ENCODE results near the gene SLC12A5. TPM values are rescaled to one million over a fixed set of nuclear protein-coding genes. Genes with fewer than 3 reads are reported as not detected.

Gene SLC12A5
- total and polyA plus RNA-seq, 9 of the 15 experiments (the other 6 are each of a cell fraction or from before 2014, with no cell fraction given): 0.36 to 7.5 (median 2.1) TPM

GRCh38 chr20:46089167-46089416 is 60.1 kb downstream of the SLC12A5 start (continued):
- TF ChIP-seq CREB1 (IDR thresholded peaks at IDR 0.05) (peak; percentile 13; the same call in 1 of the 2 replicates), CREB1 (CRISPR knock-in tag; IDR thresholded peaks at IDR 0.05) (no peak), CHAMP1 (IDR thresholded peaks at IDR 0.05) (no peak), PURB (CRISPR knock-in tag; IDR thresholded peaks at IDR 0.05; ENCODE audit: low read depth) (no peak), RBM39 (optimal IDR thresholded peaks at IDR 0.05; ENCODE audit: low read depth, low read length) (no peak), SIN3A (IDR thresholded peaks at IDR 0.05; ENCODE audit: borderline replicate concordance in 2 of 2, control insufficient read depth in 1 of 2, low read depth in 2 of 2, low read length in 2 of 2) (no peak), ERF (CRISPR knock-in tag; IDR thresholded peaks at IDR 0.05) (no peak), POLR2AphosphoS5 (IDR thresholded peaks at IDR 0.05; ENCODE audit: control insufficient read depth, insufficient read depth, low read depth, low read length) (no peak), ZBTB17 (CRISPR knock-in tag; IDR thresholded peaks at IDR 0.05) (no peak), NKRF (IDR thresholded peaks at IDR 0.05; ENCODE audit: borderline replicate concordance) (peak; percentile 78), FOXK1 (CRISPR knock-in tag; IDR thresholded peaks at IDR 0.05; ENCODE audit: borderline replicate concordance) (no peak), ESRRB (CRISPR knock-in tag; IDR thresholded peaks at IDR 0.05; ENCODE audit: borderline replicate concordance) (no peak), THRAP3 (IDR thresholded peaks at IDR 0.05; ENCODE audit: borderline replicate concordance) (no peak), RBBP5 (IDR thresholded peaks at IDR 0.05; ENCODE audit: borderline replicate concordance, insufficient read depth, low read length, poor library complexity, severe bottlenecking) (peak; percentile 86), ARID1B (IDR thresholded peaks at IDR 0.05) (peak; percentile 15; the same call in 1 of the 2 replicates), SLC30A9 (CRISPR knock-in tag; IDR thresholded peaks at IDR 0.05) (no peak)
- TF ChIP-seq, protein P1, sequence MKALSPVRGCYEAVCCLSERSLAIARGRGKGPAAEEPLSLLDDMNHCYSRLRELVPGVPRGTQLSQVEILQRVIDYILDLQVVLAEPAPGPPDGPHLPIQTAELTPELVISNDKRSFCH (CRISPR knock-in tag; IDR thresholded peaks at IDR 0.05): no peak
- TF ChIP-seq, protein P1 (tag; IDR thresholded peaks at IDR 0.05): no peak
- TF ChIP-seq, protein P2, sequence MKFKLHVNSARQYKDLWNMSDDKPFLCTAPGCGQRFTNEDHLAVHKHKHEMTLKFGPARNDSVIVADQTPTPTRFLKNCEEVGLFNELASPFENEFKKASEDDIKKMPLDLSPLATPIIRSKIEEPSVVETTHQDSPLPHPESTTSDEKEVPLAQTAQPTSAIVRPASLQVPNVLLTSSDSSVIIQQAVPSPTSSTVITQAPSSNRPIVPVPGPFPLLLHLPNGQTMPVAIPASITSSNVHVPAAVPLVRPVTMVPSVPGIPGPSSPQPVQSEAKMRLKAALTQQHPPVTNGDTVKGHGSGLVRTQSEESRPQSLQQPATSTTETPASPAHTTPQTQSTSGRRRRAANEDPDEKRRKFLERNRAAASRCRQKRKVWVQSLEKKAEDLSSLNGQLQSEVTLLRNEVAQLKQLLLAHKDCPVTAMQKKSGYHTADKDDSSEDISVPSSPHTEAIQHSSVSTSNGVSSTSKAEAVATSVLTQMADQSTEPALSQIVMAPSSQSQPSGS (CRISPR knock-in tag; IDR thresholded peaks at IDR 0.05): 0 out of 2 replicates have a peak, but pooled peaks have one; percentile 15
- TF ChIP-seq, protein P3, sequence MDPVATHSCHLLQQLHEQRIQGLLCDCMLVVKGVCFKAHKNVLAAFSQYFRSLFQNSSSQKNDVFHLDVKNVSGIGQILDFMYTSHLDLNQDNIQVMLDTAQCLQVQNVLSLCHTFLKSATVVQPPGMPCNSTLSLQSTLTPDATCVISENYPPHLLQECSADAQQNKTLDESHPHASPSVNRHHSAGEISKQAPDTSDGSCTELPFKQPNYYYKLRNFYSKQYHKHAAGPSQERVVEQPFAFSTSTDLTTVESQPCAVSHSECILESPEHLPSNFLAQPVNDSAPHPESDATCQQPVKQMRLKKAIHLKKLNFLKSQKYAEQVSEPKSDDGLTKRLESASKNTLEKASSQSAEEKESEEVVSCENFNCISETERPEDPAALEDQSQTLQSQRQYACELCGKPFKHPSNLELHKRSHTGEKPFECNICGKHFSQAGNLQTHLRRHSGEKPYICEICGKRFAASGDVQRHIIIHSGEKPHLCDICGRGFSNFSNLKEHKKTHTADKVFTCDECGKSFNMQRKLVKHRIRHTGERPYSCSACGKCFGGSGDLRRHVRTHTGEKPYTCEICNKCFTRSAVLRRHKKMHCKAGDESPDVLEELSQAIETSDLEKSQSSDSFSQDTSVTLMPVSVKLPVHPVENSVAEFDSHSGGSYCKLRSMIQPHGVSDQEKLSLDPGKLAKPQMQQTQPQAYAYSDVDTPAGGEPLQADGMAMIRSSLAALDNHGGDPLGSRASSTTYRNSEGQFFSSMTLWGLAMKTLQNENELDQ (CRISPR knock-in tag; IDR thresholded peaks at IDR 0.05; ENCODE audit: borderline replicate concordance): no peak

Measured in K562 (cell line).